ENCODE results near the gene PSMC3IP.

The PSMC3IP gene

DNA sequence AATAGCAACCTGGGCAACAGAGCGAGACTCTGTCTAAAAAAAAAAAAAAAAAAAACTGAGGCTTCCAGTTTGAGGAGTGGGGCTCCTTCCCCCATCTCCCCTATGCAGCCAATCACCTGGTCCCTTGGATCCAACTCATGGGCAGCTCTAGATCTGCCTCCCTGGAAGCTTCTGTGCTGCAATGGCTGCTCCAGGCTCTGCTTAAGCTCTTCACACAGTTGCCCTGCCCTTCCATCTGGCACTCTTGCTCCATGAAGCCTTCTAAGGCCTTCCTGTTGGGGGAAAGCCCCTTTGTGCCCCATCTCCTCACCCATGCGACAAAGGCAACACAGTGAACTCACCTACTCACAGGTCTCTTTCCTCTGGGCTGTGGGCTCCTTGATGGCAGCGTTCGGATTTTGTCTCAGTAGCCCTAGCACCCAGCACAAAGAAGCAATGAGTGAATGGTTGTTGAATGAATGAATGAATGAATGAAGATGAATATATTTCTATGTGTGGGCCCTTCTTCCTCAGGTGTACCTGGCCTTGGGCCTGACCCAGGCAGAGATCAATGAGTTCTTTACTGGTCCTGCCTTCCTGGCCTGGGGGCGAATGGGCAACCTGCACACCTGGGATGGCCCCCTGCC lies 39.6 kb downstream of the PSMC3IP start:
- Mint-ChIP-seq H3K27ac (peak overlapping the region; percentile 9 to 57 (median 40)), H3K9me3 (no peaks in the 10 kb centered on the region), H3K4me1 (peaks cover 27% of the 10 kb centered on the region), H3K4me3 (peak overlapping the region; percentile 84 to 95 (median 88)), H3K27me3 (ENCODE audit: low read depth) (no peaks in the 10 kb centered on the region), H3K36me3 (ENCODE audit: low read depth) (peaks cover 14% of the 10 kb centered on the region)
- TF ChIP-seq, protein P1, sequence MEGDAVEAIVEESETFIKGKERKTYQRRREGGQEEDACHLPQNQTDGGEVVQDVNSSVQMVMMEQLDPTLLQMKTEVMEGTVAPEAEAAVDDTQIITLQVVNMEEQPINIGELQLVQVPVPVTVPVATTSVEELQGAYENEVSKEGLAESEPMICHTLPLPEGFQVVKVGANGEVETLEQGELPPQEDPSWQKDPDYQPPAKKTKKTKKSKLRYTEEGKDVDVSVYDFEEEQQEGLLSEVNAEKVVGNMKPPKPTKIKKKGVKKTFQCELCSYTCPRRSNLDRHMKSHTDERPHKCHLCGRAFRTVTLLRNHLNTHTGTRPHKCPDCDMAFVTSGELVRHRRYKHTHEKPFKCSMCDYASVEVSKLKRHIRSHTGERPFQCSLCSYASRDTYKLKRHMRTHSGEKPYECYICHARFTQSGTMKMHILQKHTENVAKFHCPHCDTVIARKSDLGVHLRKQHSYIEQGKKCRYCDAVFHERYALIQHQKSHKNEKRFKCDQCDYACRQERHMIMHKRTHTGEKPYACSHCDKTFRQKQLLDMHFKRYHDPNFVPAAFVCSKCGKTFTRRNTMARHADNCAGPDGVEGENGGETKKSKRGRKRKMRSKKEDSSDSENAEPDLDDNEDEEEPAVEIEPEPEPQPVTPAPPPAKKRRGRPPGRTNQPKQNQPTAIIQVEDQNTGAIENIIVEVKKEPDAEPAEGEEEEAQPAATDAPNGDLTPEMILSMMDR (IDR thresholded peaks at IDR 0.05; ENCODE audit: unreplicated experiment in 3 of 3) = no peak

DNA sequence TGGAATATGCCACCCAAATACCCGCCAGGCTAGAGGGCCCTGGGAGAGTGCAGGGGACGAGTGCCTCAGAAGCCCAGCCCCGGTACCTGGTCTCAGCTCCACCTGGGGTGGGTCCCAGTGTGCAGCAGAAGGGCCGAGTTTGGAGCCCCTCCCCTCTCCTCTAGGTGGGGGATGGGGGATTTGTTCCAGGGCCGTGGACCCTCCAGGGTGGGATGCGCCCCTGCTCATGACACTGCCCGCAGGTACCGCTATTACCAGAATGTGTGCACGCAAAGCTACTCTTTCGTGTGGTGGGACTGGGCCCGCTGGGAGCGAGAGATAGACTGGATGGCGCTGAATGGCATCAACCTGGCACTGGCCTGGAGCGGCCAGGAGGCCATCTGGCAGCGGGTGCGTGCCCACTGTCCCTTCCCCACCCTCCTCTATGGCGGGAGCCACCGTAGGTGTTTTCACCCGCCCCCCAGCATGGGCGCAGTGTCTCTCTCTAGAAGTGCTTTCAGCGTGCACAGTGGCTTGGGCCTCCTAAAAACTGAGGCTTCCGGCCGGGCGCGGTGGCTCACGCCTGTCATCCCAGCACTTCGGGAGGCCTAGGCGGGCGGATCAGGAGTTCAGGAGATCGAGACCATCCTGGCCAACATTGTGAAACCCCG lies 40.2 kb downstream of the PSMC3IP start:
- no peaks in the 10 kb centered on the region for H3K27me3 Mint-ChIP-seq (ENCODE audit: low read depth)
- H3K9me3 Mint-ChIP-seq = no peaks in the 10 kb centered on the region
- peak overlapping the region; percentile 83 to 97 (median 97) for H3K27ac Mint-ChIP-seq
- peaks cover 27% of the 10 kb centered on the region for H3K4me1 Mint-ChIP-seq
- H3K4me3 Mint-ChIP-seq = peak overlapping the region; percentile 88 to 95 (median 95)
- peaks cover 14% of the 10 kb centered on the region for H3K36me3 Mint-ChIP-seq (ENCODE audit: low read depth)
- TF ChIP-seq, protein P1 (IDR thresholded peaks at IDR 0.05; ENCODE audit: unreplicated experiment in 3 of 3) = no peak

DNA sequence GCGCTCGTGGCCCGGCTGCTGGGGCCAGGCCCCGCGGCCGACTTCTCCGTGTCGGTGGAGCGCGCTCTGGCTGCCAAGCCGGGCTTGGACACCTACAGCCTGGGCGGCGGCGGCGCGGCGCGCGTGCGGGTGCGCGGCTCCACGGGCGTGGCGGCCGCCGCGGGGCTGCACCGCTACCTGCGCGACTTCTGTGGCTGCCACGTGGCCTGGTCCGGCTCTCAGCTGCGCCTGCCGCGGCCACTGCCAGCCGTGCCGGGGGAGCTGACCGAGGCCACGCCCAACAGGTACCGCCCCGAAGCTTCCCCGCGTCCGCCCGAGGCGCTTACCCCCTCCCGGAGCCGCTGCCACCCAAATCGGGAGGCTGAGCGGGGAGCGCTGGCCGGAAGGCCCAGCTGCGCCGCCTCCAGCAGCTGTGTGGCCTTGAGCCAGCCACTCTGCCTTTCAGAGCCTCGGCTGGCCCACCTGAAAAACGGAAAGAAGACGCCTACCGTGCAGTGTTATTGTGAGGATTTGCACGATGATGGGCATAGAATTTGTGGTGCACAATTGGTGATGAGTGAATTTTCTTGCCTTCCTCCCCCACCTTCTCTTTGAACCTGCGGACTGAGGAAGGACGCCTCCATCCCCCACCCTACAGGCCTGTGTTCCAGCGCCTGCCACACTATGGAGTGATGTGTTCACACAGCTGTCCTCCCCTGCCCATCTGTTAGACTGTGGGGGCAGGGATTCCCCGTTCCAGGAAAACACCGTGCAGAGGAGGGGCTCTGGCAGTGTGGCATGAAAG lies 41.0 kb downstream of the PSMC3IP start:
- H3K36me3 Mint-ChIP-seq (ENCODE audit: low read depth) = peaks cover 14% of the 10 kb centered on the region
- no peaks in the 10 kb centered on the region for H3K27me3 Mint-ChIP-seq (ENCODE audit: low read depth)
- H3K9me3 Mint-ChIP-seq = no peaks in the 10 kb centered on the region
- peaks cover 29% of the 10 kb centered on the region for H3K4me1 Mint-ChIP-seq
- TF ChIP-seq, protein P1 (IDR thresholded peaks at IDR 0.05; ENCODE audit: unreplicated experiment in 3 of 3) = no peak
- peak overlapping the region; percentile 88 to 95 (median 95) for H3K4me3 Mint-ChIP-seq
- H3K27ac Mint-ChIP-seq = peak overlapping the region; percentile 83 to 97 (median 97)

DNA sequence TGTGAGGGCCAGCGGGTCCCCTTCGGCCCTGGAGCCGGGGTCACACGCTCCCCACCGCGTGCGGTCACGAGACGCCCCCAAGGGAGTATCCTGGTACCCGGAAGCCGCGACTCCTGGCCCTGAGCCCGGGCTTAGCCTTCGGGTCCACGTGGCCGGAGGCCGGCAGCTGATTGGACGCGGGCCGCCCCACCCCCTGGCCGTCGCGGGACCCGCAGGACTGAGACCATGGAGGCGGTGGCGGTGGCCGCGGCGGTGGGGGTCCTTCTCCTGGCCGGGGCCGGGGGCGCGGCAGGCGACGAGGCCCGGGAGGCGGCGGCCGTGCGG lies 41.5 kb downstream of the PSMC3IP start, which contains the start of gene NAGLU:
Gene NAGLU (plus strand): TSS at position 194 of the 324 bp plus-strand sequence. CDS start 32 bp downstream, at position 226.
- H3K27me3 Mint-ChIP-seq (ENCODE audit: low read depth) = no peaks in the 10 kb centered on the region
- no peaks in the 10 kb centered on the region for H3K9me3 Mint-ChIP-seq
- H3K27ac Mint-ChIP-seq = peak within 1 kb of the TSS; percentile 83 to 97 (median 97)
- H3K36me3 Mint-ChIP-seq (ENCODE audit: low read depth) = peaks cover 14% of the 10 kb centered on the region
- H3K4me3 Mint-ChIP-seq = peak within 1 kb of the TSS; percentile 88 to 95 (median 95)
- peaks cover 31% of the 10 kb centered on the region for H3K4me1 Mint-ChIP-seq
- TF ChIP-seq, protein P1 (IDR thresholded peaks at IDR 0.05; ENCODE audit: unreplicated experiment in 3 of 3) = no peak

DNA sequence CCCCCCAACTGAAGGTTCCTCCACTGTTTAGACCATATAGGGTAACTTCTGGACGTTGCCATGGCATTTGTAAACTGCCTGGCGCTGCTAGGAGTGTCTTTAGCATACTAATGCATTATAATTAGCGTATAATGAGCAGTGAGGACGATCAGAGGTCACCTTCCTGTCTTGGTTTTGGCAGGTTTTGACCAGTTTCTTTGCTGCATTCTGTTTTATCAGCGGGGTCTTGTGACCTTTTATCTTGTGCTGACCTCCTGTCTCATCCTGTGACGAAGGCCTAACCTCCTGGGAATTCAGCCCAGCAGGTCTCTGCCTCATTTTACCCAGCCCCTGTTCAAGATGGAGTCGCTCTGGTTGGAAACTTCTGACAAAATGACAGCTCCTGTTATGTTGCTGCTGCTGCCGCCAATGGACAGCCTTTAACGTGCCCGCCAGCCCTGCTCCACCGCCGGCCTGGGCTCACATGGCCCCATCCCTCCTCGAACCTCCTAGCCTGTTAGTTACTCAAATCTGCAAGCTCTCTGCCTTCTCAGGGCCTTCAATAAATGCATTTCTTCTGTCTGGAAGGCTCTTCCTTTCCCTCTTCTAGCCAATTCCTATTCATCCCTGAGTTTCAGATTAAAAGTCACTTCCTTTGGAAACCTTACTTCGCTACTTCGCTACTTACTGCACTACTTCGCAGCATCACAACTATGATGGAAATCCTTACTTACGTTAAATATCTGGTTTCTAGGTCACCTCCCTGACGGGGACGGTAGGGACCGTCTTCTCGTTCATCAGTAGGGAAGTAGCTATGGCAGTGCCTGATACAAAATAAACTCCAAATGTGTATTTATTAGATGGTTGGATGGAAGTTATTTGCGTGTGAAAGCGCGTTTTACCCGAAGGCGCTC lies 42.1 kb downstream of the PSMC3IP start:
- Mint-ChIP-seq H3K9me3 (no peaks in the 10 kb centered on the region), H3K4me1 (peaks cover 31% of the 10 kb centered on the region), H3K27ac (peak overlapping the region; percentile 75 to 92 (median 78)), H3K27me3 (ENCODE audit: low read depth) (no peaks in the 10 kb centered on the region), H3K36me3 (ENCODE audit: low read depth) (peaks cover 10% of the 10 kb centered on the region), H3K4me3 (peak overlapping the region; percentile 72 to 89 (median 86))
- TF ChIP-seq, protein P1 (IDR thresholded peaks at IDR 0.05; ENCODE audit: unreplicated experiment in 3 of 3) = no peak

Measured in nephron (organoid).